ENCODE data around the gene KRTAP3-2. TPM values are rescaled to one million over a fixed set of nuclear protein-coding genes. Genes with fewer than 3 reads are reported as not detected.
A peak's percentile ranks its signal among the peaks of the same experiment; 100 is the strongest.
"Not testable (repeated sequence)": the region's sequence is repeated elsewhere in the genome, so short reads cannot be mapped to it uniquely, and the experiment has no call there.

The KRTAP3-2 gene
- total RNA-seq (not detected), polyA plus RNA-seq (not detected)

DNA sequence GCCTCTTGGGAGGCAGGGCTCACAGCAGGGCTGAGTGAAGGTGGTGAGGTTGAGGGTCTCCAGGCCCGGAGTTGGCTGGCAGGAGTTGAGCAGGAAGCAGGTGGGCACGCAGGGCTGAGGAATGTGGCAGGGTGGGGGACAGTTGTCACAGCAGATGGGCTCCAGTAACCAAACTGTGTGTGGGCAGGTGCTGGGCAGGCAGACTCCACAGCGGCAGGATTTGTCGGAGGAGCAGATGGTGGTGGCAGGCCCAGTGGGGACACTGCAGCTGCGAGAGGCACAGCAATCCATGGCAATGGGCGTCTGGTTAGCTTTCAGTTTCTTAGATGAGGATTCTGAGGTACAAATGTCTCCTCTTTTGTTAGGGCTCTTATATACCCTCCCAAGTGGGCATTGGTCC is at the start of gene KRTAP3-2:
Gene KRTAP3-2, minus strand, starts transcription at position 344 of the 400 bp plus-strand sequence. Its CDS starts 53 bp downstream, at position 291.
- H3K27ac ChIP-seq (ENCODE audit: low read depth, low read length); POLR2A ChIA-PET; CTCF ChIA-PET; H3K9me3 ChIP-seq (ENCODE audit: low read length); H3K27me3 ChIP-seq (ENCODE audit: insufficient read depth, low read length, poor library complexity, severe bottlenecking); H3K36me3 Mint-ChIP-seq; H3K4me1 Mint-ChIP-seq; DNase-seq; H3K27ac Mint-ChIP-seq; H3K4me1 ChIP-seq (ENCODE audit: insufficient read depth, low read length); H3K4me3 Mint-ChIP-seq; H3K9me3 Mint-ChIP-seq; H3K4me3 ChIP-seq (ENCODE audit: low read length); H3K36me3 ChIP-seq (ENCODE audit: insufficient read depth, low read length): not testable (repeated sequence)
- H3K27me3 Mint-ChIP-seq = peaks cover 27 to 83% of the 10 kb centered on the region in 2 donors

DNA sequence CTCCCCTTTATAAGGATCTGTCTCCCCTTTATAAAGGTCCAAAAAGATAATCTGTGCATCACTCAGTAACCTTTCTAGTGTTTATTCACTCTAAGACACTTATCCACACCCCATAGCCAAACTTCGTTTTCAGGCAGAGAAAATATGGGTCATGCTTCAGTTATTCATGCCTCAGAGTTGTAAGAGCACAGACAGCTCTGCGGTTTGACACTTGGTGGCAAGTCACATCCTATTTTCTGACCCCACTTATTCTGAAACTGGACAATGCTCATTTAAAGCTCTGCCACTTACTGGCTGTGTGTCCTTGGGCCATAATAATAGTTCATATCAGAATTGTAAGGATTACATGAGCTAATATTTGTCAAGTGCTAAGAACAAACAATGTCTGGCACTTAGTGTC is 49.4 kb upstream of the KRTAP3-2 start:
- Mint-ChIP-seq H3K27ac (no peak overlapping the region), H3K4me1 (peaks cover 0 to 3% (median 3%) of the 10 kb centered on the region in 3 donors), H3K36me3 (no peaks in the 10 kb centered on the region), H3K27me3 (peaks cover 10 to 51% of the 10 kb centered on the region in 2 donors), H3K9me3 (peaks cover 0 to 3% (median 0%) of the 10 kb centered on the region in 5 donors), H3K4me3 (no peak overlapping the region)
- no peak for DNase-seq
- H3K4me1 ChIP-seq (ENCODE audit: insufficient read depth, low read length) = no peaks in the 10 kb centered on the region
- no peak overlapping the region for H3K4me3 ChIP-seq (ENCODE audit: low read length)
- H3K36me3 ChIP-seq (ENCODE audit: insufficient read depth, low read length) = no peaks in the 10 kb centered on the region
- no peaks in the 10 kb centered on the region for H3K9me3 ChIP-seq (ENCODE audit: low read length)
- H3K27me3 ChIP-seq (ENCODE audit: insufficient read depth, low read length, poor library complexity, severe bottlenecking) = peaks cover 6% of the 10 kb centered on the region
- ChIA-PET POLR2A (no interaction called here), CTCF (no interaction called here)
- H3K27ac ChIP-seq (ENCODE audit: low read depth, low read length) = no peak overlapping the region

DNA sequence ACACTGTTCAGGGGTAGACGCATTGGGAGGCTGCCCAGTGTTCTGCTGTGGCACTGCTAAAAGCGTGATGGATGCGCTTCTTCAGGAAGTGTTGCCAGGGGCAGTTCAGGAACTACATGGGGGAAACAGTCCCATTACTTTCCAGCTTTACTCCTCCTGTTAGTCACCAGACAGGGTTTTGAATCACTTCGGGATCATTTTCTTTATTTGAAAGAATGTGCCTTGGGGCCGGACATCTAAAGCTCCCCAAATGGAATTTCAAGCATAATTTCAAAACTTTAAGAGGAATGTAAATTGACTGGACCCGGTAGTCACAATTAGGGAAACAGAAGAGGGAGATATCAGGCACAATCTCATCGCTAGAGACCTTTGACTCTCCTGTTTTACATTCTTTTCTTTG is 48.7 kb upstream of the KRTAP3-2 start:
- no peaks in the 10 kb centered on the region for H3K36me3 ChIP-seq (ENCODE audit: insufficient read depth, low read length)
- H3K4me1 Mint-ChIP-seq = peaks cover 0 to 4% (median 4%) of the 10 kb centered on the region in 3 donors
- H3K9me3 Mint-ChIP-seq = peaks cover 0 to 6% (median 3%) of the 10 kb centered on the region in 5 donors
- CTCF ChIA-PET = no interaction called here
- peaks cover 10 to 48% of the 10 kb centered on the region in 2 donors for H3K27me3 Mint-ChIP-seq
- no peaks in the 10 kb centered on the region for H3K4me1 ChIP-seq (ENCODE audit: insufficient read depth, low read length)
- no peaks in the 10 kb centered on the region for H3K9me3 ChIP-seq (ENCODE audit: low read length)
- H3K36me3 Mint-ChIP-seq = no peaks in the 10 kb centered on the region
- H3K27ac Mint-ChIP-seq = no peak overlapping the region
- peaks cover 6% of the 10 kb centered on the region for H3K27me3 ChIP-seq (ENCODE audit: insufficient read depth, low read length, poor library complexity, severe bottlenecking)
- no peak overlapping the region for H3K4me3 ChIP-seq (ENCODE audit: low read length)
- no peak for DNase-seq
- POLR2A ChIA-PET = interaction anchor here (0.6 kb wide), 1 partner anchor 42 kb away, joined by 5 read pairs; no protein-coding TSS in a partner anchor
- no peak overlapping the region for H3K27ac ChIP-seq (ENCODE audit: low read depth, low read length)
- H3K4me3 Mint-ChIP-seq = no peak overlapping the region

DNA sequence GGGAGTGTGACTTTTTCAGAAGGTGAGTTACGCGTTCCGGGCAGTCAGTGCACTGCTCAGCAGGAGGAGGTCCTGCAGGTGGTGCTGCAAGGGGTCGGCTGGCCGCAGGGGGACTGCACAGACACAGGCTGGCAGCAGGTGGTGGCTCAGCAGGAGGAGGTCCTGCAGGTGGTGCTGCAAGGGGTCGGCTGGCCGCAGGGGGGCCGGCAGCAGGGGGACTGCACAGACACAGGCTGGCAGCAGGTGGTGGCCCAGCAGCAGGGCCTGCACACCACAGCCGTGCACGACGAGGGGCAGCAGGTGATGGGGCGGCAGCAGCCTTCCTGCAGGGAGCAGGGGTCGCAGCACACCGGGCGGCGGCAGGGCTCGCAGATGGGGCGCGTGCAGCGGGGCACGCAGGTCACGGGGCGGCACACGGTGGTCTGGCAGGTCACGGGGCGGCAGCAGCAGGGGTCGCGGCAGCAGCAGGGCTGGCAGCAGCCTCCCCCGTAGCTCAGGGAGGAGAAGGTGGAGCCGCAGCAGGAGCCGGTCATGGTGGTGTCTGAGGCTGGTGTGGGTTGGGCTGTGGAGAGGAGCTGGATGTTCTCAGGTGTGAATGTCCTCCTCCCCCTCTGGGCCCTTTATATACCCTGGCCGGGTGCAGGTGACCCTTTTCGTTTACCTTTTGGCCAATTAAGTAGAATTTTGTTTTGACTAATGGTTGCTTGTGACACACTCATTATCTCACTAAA is 47.2 kb upstream of the KRTAP3-2 start, which contains the start of gene KRTAP2-1:
Gene KRTAP2-1, minus strand, starts transcription at position 582 of the 731 bp plus-strand sequence. Its CDS starts 49 bp downstream, at position 533.
- H3K36me3 Mint-ChIP-seq; H3K4me1 Mint-ChIP-seq; H3K27ac ChIP-seq (ENCODE audit: low read depth, low read length); H3K4me3 Mint-ChIP-seq; H3K4me1 ChIP-seq (ENCODE audit: insufficient read depth, low read length); H3K27me3 ChIP-seq (ENCODE audit: insufficient read depth, low read length, poor library complexity, severe bottlenecking); H3K36me3 ChIP-seq (ENCODE audit: insufficient read depth, low read length); CTCF ChIA-PET; H3K9me3 ChIP-seq (ENCODE audit: low read length); DNase-seq; POLR2A ChIA-PET; H3K4me3 ChIP-seq (ENCODE audit: low read length): not testable (repeated sequence)
- peaks cover 0 to 12% (median 4%) of the 10 kb centered on the region in 5 donors for H3K9me3 Mint-ChIP-seq
- peaks cover 10 to 42% of the 10 kb centered on the region in 2 donors for H3K27me3 Mint-ChIP-seq
- H3K27ac Mint-ChIP-seq = peak within 1 kb of the TSS in 1 of 8 donors; percentile 34

DNA sequence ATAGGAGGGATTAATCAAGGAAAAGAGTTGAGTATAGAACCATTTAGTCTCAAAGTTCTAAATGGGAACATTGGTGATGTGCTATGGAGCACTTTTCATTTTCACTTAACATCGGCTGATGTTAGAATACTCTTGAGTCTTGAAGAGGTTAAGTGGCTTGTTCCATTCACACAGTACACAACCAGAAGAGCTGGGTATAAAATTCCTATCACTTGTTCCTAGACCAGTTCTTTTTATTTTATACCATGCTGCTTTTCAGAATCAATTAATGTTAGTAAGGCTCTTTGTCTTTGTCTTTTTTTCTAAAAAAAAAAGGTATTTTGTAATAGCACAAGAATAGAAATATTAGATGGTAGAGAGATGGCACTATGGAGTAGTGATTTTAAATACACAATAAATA is 43.2 kb upstream of the KRTAP3-2 start:
- H3K4me3 ChIP-seq (ENCODE audit: low read length) = no peak overlapping the region
- H3K36me3 Mint-ChIP-seq = no peaks in the 10 kb centered on the region
- CTCF ChIA-PET = no interaction called here
- no peak overlapping the region for H3K27ac Mint-ChIP-seq
- no peak overlapping the region for H3K4me3 Mint-ChIP-seq
- H3K4me1 ChIP-seq (ENCODE audit: insufficient read depth, low read length) = no peaks in the 10 kb centered on the region
- no peaks in the 10 kb centered on the region for H3K36me3 ChIP-seq (ENCODE audit: insufficient read depth, low read length)
- peaks cover 10 to 26% of the 10 kb centered on the region in 2 donors for H3K27me3 Mint-ChIP-seq
- H3K9me3 ChIP-seq (ENCODE audit: low read length) = no peaks in the 10 kb centered on the region
- peaks cover 0 to 12% (median 4%) of the 10 kb centered on the region in 5 donors for H3K9me3 Mint-ChIP-seq
- H3K27me3 ChIP-seq (ENCODE audit: insufficient read depth, low read length, poor library complexity, severe bottlenecking) = no peaks in the 10 kb centered on the region
- no peak for DNase-seq
- no peak overlapping the region for H3K27ac ChIP-seq (ENCODE audit: low read depth, low read length)
- POLR2A ChIA-PET = no interaction called here
- H3K4me1 Mint-ChIP-seq = peaks cover 0 to 4% (median 4%) of the 10 kb centered on the region in 3 donors

DNA sequence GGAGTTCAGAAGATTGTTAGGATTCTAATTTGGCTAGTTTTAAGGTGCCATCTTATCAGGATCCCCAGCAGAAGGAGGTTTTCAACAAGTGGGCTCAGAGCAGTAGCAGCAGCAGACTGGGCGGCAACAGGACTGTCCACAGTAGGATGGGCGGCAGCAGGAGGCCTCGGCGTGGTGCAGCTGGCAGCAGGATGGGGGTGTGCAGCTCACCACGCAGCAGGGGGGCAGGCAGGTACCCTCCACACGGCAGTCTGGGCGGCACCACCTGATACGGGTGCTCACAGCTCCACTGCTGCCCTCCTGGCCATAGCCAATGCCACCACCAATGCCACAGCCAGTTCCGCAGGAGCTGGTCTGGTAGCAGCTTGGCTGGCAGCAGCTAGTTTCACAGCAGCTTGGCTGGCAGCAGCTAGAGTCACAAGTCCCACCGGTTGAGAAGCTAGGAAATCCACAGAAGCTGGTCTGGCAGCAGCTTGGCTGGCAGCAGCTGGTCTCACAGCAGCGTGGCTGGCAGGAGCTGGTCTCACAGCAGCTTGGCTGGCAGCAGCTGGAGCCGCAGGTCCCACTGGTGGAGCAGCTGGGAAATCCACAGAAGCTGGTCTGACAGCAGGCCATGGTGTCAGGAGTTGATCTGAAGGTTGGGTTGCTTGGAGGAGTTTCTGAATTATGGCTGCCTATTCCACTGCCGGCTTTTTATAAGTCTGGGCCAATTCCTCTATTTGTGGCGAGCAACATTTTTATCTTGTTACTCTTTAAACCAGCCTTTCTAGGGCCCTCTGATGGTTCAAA is 41.3 kb upstream of the KRTAP3-2 start, which contains the start of gene KRTAP1-1:
Gene KRTAP1-1, minus strand, starts transcription at position 668 of the 789 bp plus-strand sequence. Its CDS starts 53 bp downstream, at position 615.
- H3K4me1 ChIP-seq (ENCODE audit: insufficient read depth, low read length); H3K4me3 ChIP-seq (ENCODE audit: low read length); H3K4me1 Mint-ChIP-seq; DNase-seq; POLR2A ChIA-PET; H3K36me3 ChIP-seq (ENCODE audit: insufficient read depth, low read length); CTCF ChIA-PET; H3K36me3 Mint-ChIP-seq; H3K4me3 Mint-ChIP-seq; H3K27me3 ChIP-seq (ENCODE audit: insufficient read depth, low read length, poor library complexity, severe bottlenecking); H3K9me3 ChIP-seq (ENCODE audit: low read length); H3K27ac Mint-ChIP-seq; H3K27ac ChIP-seq (ENCODE audit: low read depth, low read length): not testable (repeated sequence)
- H3K27me3 Mint-ChIP-seq = peaks cover under 1 to 20% of the 10 kb centered on the region in 2 donors
- peaks cover 0 to 12% (median 4%) of the 10 kb centered on the region in 5 donors for H3K9me3 Mint-ChIP-seq

DNA sequence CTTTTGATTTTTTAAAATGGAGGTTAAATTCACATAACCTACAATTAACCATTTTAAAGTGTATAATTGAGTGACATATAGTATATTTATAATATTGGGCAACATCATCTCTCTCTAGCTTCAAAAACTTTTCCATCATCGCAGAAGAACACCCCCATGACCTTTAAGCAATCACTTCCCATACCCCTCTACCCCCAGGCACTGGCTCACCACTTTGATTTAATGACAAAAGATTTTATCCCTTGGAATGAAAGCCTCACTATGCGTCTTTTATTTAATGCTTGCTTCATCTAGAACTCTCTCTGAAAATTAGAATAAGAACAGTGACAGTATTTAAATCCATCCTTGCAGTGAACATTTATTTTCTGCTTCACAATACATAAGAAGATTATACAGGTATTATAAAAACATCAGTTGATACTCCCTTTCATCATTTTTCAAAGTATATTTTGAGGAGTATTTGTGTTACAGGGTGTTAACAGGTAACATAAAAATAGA is 38.2 kb upstream of the KRTAP3-2 start:
- Mint-ChIP-seq H3K36me3 (no peaks in the 10 kb centered on the region), H3K9me3 (peaks cover 0 to 5% (median 0%) of the 10 kb centered on the region in 5 donors), H3K4me1 (no peaks in the 10 kb centered on the region), H3K27ac (no peak overlapping the region), H3K27me3 (peaks cover 1 to 25% of the 10 kb centered on the region in 2 donors), H3K4me3 (no peak overlapping the region)
- no peak for DNase-seq
- Histone ChIP-seq H3K9me3 (ENCODE audit: low read length) (no peaks in the 10 kb centered on the region), H3K4me1 (ENCODE audit: insufficient read depth, low read length) (no peaks in the 10 kb centered on the region), H3K36me3 (ENCODE audit: insufficient read depth, low read length) (no peaks in the 10 kb centered on the region), H3K4me3 (ENCODE audit: low read length) (no peak overlapping the region), H3K27me3 (ENCODE audit: insufficient read depth, low read length, poor library complexity, severe bottlenecking) (no peaks in the 10 kb centered on the region), H3K27ac (ENCODE audit: low read depth, low read length) (no peak overlapping the region)
- POLR2A ChIA-PET = no interaction called here
- CTCF ChIA-PET = no interaction called here

DNA sequence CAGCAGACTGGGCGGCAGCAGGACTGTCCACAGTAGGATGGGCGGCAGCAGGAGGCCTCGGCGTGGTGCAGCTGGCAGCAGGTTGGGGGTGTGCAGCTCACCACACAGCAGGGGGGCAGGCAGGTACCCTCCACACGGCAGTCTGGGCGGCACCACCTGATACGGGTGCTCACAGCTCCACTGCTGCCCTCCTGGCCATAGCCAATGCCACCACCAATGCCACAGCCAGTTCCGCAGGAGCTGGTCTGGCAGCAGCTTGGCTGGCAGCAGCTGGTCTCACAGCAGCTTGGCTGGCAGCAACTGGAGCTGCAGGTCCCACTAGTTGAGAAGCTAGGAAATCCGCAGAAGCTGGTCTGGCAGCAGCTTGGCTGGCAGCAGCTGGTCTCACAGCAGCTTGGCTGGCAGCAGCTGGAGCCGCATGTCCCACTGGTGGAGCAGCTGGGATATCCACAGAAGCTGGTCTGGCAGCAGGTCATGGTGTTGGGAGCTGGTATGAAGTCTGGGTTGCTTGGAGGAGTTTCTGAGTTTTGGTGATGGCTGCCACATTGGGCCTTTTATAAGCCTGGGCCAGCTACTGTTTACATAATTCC is 34.7 kb upstream of the KRTAP3-2 start, which contains the start of gene KRTAP1-3:
Gene KRTAP1-3, minus strand, starts transcription at position 529 of the 590 bp plus-strand sequence. Its CDS starts 53 bp downstream, at position 476.
- H3K4me3 Mint-ChIP-seq; H3K27me3 ChIP-seq (ENCODE audit: insufficient read depth, low read length, poor library complexity, severe bottlenecking); H3K9me3 ChIP-seq (ENCODE audit: low read length); POLR2A ChIA-PET; H3K4me1 ChIP-seq (ENCODE audit: insufficient read depth, low read length); CTCF ChIA-PET; H3K36me3 Mint-ChIP-seq; H3K27ac ChIP-seq (ENCODE audit: low read depth, low read length); H3K4me3 ChIP-seq (ENCODE audit: low read length); H3K36me3 ChIP-seq (ENCODE audit: insufficient read depth, low read length); H3K4me1 Mint-ChIP-seq; DNase-seq; H3K9me3 Mint-ChIP-seq: not testable (repeated sequence)
- Mint-ChIP-seq H3K27me3 (peaks cover 7 to 43% of the 10 kb centered on the region in 2 donors), H3K27ac (peak within 1 kb of the TSS in 3 of 8 donors; percentile 17 to 59 (median 22))
